K562 (cell line): ENCODE results near the gene ZNF236.

Experiments used
- E2F3 ChIP-seq: fragments of 250-450 bp; sonication (Bioruptor Pico); IDR thresholded peaks from 2 replicates; pipeline ENCODE4 v1.4.0; 2020; ENCODE audit warnings: mild to moderate bottlenecking
- EP300 ChIP-seq: IDR thresholded peaks from 2 replicates; pipeline ENCODE4 v1.6.1; 2012; ENCODE audit warnings: low read length, improper control_type of control experiment
- ETS2 ChIP-seq: IDR thresholded peaks from 2 replicates; pipeline ENCODE4 v1.6.1; 2016; ENCODE audit warnings: borderline replicate concordance, missing genetic modification characterization, mild to moderate bottlenecking, moderate library complexity, missing compliant biosample characterization; ENCODE audit not compliant: poor library complexity, severe bottlenecking
- FOXM1 ChIP-seq, 2 experiments: fragments of 450-650 bp in 1 of 2; sonication (generic) in 1 of 2; formaldehyde crosslinking in 1 of 2; IDR thresholded peaks; 2 replicates each; pipeline versions ENCODE4 v1.6.1 to v1.9.0; 2017 to 2022; ENCODE audit warnings: low read depth in 2 of 2, mild to moderate bottlenecking in 2 of 2, missing genetic modification reagents in 1 of 2, moderate library complexity in 1 of 2
- GATA2 ChIP-seq: sonication (generic); formaldehyde crosslinking; IDR thresholded peaks from 2 replicates; pipeline ENCODE4 v1.4.0; 2020; ENCODE audit warnings: mild to moderate bottlenecking, missing genetic modification reagents
- NBN ChIP-seq: fragments of 450-650 bp; IDR thresholded peaks from 2 replicates; pipeline ENCODE4 v1.6.1; 2016; ENCODE audit warnings: low read depth, mild to moderate bottlenecking
- RBBP5 ChIP-seq: fragments of 200-600 bp; sonication (generic); IDR thresholded peaks from 2 replicates; pipeline ENCODE4 v1.6.1; 2012; ENCODE audit warnings: borderline replicate concordance, mild to moderate bottlenecking, low read length, control low read depth, inconsistent platforms; ENCODE audit not compliant: insufficient read depth, poor library complexity, severe bottlenecking
- ZC3H4 ChIP-seq: sonication (generic); formaldehyde crosslinking; IDR thresholded peaks from 2 replicates; pipeline ENCODE4 v1.9.0; 2021; ENCODE audit warnings: missing genetic modification reagents, borderline replicate concordance
- ZFP36 ChIP-seq: fragments of 150-350 bp; IDR thresholded peaks from 2 replicates; pipeline ENCODE4 v1.6.1; 2018; ENCODE audit warnings: low read length, low read depth; ENCODE audit not compliant: partially characterized antibody
- TF ChIP-seq, protein P1 (sequence below): sonication (generic); formaldehyde crosslinking; IDR thresholded peaks from 2 replicates; pipeline ENCODE4 v1.9.0; 2022; ENCODE audit warnings: mild to moderate bottlenecking, missing genetic modification reagents
- TF ChIP-seq, protein P2 (sequence below), 3 experiments: IDR thresholded peaks in 2 of 3; conservative IDR thresholded peaks in 1 of 3; 2 replicates each; pipeline ENCODE4 v1.5.1; 2011 to 2012; ENCODE audit warnings: low read length in 3 of 3, mild to moderate bottlenecking in 3 of 3, control low read depth in 2 of 3, improper control_type of control experiment in 1 of 3, inconsistent platforms in 1 of 3, low read depth in 1 of 3, mixed read lengths in 1 of 3, moderate library complexity in 1 of 3; ENCODE audit not compliant: insufficient read depth in 2 of 3
- TF ChIP-seq, protein P3 (sequence below): fragments of 250-450 bp; sonication (Bioruptor Pico); IDR thresholded peaks from 2 replicates; pipeline ENCODE4 v1.4.0; 2020
- TF ChIP-seq, protein P4 (sequence below): IDR thresholded peaks from 2 replicates; pipeline ENCODE4 v1.6.1; 2011; ENCODE audit not compliant: insufficient read length; ENCODE audit errors: extremely low read depth

DNA sequence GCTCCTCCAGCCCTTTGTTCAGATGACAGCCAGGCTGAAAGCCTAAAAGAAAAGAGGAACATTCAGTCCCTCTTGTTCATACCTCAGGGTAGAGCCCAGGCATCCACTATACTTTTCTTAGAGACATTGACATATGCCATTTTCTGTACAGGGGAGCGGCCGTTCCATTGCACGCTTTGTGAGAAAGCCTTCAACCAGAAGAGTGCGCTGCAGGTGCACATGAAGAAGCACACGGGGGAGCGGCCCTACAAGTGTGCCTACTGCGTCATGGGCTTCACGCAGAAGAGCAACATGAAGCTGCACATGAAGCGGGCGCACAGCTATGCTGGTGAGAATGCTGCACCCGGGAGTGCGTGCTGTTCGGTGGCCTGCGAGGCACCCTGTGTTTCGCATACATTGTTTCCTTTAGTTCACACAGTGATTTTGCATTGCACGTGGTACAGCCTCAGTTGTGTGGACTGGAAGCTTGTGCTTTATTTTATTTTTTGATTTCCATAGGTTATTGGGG is 138.2 kb downstream of the ZNF236 start:
- TF ChIP-seq ETS2 (tag) (no peak), NBN (no peak), ZC3H4 (no peak), EP300 (no peak), GATA2 (CRISPR knock-in tag) (no peak), RBBP5 (no peak), E2F3 (CRISPR knock-in tag) (no peak), ZFP36 (no peak), FOXM1 (IDR thresholded peaks at IDR 0.05; ENCODE audit: low read depth) (no peak), FOXM1 (CRISPR knock-in tag; IDR thresholded peaks at IDR 0.05; ENCODE audit: low read depth) (no peak)
- TF ChIP-seq, protein P1, sequence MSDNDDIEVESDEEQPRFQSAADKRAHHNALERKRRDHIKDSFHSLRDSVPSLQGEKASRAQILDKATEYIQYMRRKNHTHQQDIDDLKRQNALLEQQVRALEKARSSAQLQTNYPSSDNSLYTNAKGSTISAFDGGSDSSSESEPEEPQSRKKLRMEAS, result no peak
- TF ChIP-seq, protein P2, sequence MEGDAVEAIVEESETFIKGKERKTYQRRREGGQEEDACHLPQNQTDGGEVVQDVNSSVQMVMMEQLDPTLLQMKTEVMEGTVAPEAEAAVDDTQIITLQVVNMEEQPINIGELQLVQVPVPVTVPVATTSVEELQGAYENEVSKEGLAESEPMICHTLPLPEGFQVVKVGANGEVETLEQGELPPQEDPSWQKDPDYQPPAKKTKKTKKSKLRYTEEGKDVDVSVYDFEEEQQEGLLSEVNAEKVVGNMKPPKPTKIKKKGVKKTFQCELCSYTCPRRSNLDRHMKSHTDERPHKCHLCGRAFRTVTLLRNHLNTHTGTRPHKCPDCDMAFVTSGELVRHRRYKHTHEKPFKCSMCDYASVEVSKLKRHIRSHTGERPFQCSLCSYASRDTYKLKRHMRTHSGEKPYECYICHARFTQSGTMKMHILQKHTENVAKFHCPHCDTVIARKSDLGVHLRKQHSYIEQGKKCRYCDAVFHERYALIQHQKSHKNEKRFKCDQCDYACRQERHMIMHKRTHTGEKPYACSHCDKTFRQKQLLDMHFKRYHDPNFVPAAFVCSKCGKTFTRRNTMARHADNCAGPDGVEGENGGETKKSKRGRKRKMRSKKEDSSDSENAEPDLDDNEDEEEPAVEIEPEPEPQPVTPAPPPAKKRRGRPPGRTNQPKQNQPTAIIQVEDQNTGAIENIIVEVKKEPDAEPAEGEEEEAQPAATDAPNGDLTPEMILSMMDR (IDR thresholded peaks at IDR 0.05 in 2 of 3, conservative IDR thresholded peaks at IDR 0.05 in 1 of 3; ENCODE audit: insufficient read depth in 2 of 3, low read depth in 1 of 3, low read length in 3 of 3), result no peak
- TF ChIP-seq, protein P3, sequence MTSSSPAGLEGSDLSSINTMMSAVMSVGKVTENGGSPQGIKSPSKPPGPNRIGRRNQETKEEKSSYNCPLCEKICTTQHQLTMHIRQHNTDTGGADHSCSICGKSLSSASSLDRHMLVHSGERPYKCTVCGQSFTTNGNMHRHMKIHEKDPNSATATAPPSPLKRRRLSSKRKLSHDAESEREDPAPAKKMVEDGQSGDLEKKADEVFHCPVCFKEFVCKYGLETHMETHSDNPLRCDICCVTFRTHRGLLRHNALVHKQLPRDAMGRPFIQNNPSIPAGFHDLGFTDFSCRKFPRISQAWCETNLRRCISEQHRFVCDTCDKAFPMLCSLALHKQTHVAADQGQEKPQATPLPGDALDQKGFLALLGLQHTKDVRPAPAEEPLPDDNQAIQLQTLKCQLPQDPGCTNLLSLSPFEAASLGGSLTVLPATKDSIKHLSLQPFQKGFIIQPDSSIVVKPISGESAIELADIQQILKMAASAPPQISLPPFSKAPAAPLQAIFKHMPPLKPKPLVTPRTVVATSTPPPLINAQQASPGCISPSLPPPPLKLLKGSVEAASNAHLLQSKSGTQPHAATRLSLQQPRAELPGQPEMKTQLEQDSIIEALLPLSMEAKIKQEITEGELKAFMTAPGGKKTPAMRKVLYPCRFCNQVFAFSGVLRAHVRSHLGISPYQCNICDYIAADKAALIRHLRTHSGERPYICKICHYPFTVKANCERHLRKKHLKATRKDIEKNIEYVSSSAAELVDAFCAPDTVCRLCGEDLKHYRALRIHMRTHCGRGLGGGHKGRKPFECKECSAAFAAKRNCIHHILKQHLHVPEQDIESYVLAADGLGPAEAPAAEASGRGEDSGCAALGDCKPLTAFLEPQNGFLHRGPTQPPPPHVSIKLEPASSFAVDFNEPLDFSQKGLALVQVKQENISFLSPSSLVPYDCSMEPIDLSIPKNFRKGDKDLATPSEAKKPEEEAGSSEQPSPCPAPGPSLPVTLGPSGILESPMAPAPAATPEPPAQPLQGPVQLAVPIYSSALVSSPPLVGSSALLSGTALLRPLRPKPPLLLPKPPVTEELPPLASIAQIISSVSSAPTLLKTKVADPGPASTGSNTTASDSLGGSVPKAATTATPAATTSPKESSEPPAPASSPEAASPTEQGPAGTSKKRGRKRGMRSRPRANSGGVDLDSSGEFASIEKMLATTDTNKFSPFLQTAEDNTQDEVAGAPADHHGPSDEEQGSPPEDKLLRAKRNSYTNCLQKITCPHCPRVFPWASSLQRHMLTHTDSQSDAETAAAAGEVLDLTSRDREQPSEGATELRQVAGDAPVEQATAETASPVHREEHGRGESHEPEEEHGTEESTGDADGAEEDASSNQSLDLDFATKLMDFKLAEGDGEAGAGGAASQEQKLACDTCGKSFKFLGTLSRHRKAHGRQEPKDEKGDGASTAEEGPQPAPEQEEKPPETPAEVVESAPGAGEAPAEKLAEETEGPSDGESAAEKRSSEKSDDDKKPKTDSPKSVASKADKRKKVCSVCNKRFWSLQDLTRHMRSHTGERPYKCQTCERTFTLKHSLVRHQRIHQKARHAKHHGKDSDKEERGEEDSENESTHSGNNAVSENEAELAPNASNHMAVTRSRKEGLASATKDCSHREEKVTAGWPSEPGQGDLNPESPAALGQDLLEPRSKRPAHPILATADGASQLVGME (CRISPR knock-in tag), result no peak
- TF ChIP-seq, protein P4, sequence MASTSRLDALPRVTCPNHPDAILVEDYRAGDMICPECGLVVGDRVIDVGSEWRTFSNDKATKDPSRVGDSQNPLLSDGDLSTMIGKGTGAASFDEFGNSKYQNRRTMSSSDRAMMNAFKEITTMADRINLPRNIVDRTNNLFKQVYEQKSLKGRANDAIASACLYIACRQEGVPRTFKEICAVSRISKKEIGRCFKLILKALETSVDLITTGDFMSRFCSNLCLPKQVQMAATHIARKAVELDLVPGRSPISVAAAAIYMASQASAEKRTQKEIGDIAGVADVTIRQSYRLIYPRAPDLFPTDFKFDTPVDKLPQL, result no peak
